GM23338 (cell line): ENCODE results near the gene ENOX1. TPM values are rescaled to one million over a fixed set of nuclear protein-coding genes. Genes with fewer than 3 reads are reported as not detected.

Experiments used
- ATAC-seq: fragments of 200-7000 bp; cut with Tn5 transposase; 3 replicates; pipeline ENCODE4 v1.9.1; 2020
- DNase-seq: peaks from one replicate; pipeline ENCODE4 v3.0.0-alpha.2; 2015; ENCODE audit warnings: low spot score
- H2AFZ ChIP-seq: fragments of 200-600 bp; sonication (generic); 2 replicates; pipeline ENCODE4 v1.8.0; 2016; ENCODE audit warnings: antibody characterized with exemption, mild to moderate bottlenecking, moderate library complexity
- H3F3A ChIP-seq: fragments of 200-600 bp; sonication (generic); replicated peaks from 2 replicates; pipeline ENCODE4 v1.8.0; 2017; ENCODE audit warnings: antibody characterized with exemption, mixed run types, low read depth
- H3K27ac ChIP-seq: fragments of 200-600 bp; sonication (generic); 2 replicates; pipeline ENCODE4 v1.6.1; 2016; ENCODE audit warnings: low read depth
- H3K27me3 ChIP-seq: fragments of 200-600 bp; sonication (generic); 2 replicates; pipeline ENCODE4 v1.8.0; 2016; ENCODE audit warnings: mild to moderate bottlenecking, mixed run types, moderate library complexity; ENCODE audit not compliant: insufficient read depth
- H3K36me3 ChIP-seq: fragments of 200-600 bp; sonication (generic); 2 replicates; pipeline ENCODE4 v1.8.0; 2016; ENCODE audit warnings: mild to moderate bottlenecking; ENCODE audit not compliant: insufficient read depth
- H3K4me1 ChIP-seq: fragments of 200-600 bp; sonication (generic); 2 replicates; pipeline ENCODE4 v1.8.0; 2016; ENCODE audit warnings: mild to moderate bottlenecking, moderate library complexity; ENCODE audit not compliant: insufficient read depth
- H3K4me2 ChIP-seq: fragments of 200-600 bp; sonication (generic); 2 replicates; pipeline ENCODE4 v1.7.1; 2017; ENCODE audit warnings: mixed run types
- H3K4me3 ChIP-seq: fragments of 200-600 bp; sonication (generic); 2 replicates; pipeline ENCODE4 v1.6.1; 2016; ENCODE audit warnings: mixed run types
- H3K79me2 ChIP-seq: fragments of 200-600 bp; sonication (generic); replicated peaks from 2 replicates; pipeline ENCODE4 v1.8.0; 2017; ENCODE audit warnings: mild to moderate bottlenecking; ENCODE audit not compliant: insufficient read depth
- H3K9me2 ChIP-seq: fragments of 200-600 bp; sonication (generic); 2 replicates; pipeline ENCODE4 v1.8.0; 2017; ENCODE audit not compliant: insufficient read depth
- H4K20me1 ChIP-seq: fragments of 200-600 bp; sonication (generic); replicated peaks from 2 replicates; pipeline ENCODE4 v1.8.0; 2017; ENCODE audit warnings: mild to moderate bottlenecking; ENCODE audit not compliant: insufficient read depth
- H3K27ac Mint-ChIP-seq: 2 replicates; pipeline ENCODE4 v1.8.0; 2020; ENCODE audit warnings: inconsistent platforms, mild to moderate bottlenecking, moderate library complexity, mixed read lengths
- H3K27me3 Mint-ChIP-seq: 3 replicates; pipeline ENCODE4 v1.8.0; 2022; ENCODE audit warnings: low read depth, mild to moderate bottlenecking, moderate library complexity, mixed read lengths, inconsistent platforms; ENCODE audit not compliant: insufficient read depth, poor library complexity
- H3K36me3 Mint-ChIP-seq: 3 replicates; pipeline ENCODE4 v1.8.0; 2021; ENCODE audit warnings: low read depth, mild to moderate bottlenecking, inconsistent platforms, moderate library complexity, mixed read lengths
- H3K4me1 Mint-ChIP-seq: 3 replicates; pipeline ENCODE4 v1.8.0; 2020; ENCODE audit warnings: mild to moderate bottlenecking, inconsistent platforms, mixed read lengths
- H3K4me3 Mint-ChIP-seq: 3 replicates; pipeline ENCODE4 v1.8.0; 2021; ENCODE audit warnings: moderate library complexity, mild to moderate bottlenecking, inconsistent platforms, mixed read lengths
- H3K9me3 Mint-ChIP-seq: 3 replicates; pipeline ENCODE4 v1.8.0; 2020; ENCODE audit warnings: moderate library complexity, mild to moderate bottlenecking, inconsistent platforms, mixed read lengths
- ETS1 ChIP-seq: IDR thresholded peaks from 2 replicates; pipeline ENCODE4 v1.6.1; 2016; ENCODE audit warnings: antibody characterized with exemption
- EZH2 ChIP-seq: fragments of 200-600 bp; sonication (generic); IDR thresholded peaks from one replicate; pipeline ENCODE4 v1.8.0; 2017; ENCODE audit warnings: antibody characterized with exemption, mild to moderate bottlenecking, low read depth; ENCODE audit not compliant: unreplicated experiment
- EZH2phosphoT487 ChIP-seq: fragments of 200-600 bp; sonication (generic); IDR thresholded peaks from one replicate; pipeline ENCODE4 v1.8.1; 2018; ENCODE audit warnings: antibody characterized with exemption; ENCODE audit not compliant: unreplicated experiment
- JUNB ChIP-seq: IDR thresholded peaks from one replicate; pipeline ENCODE4 v1.6.1; 2016; ENCODE audit warnings: antibody characterized with exemption; ENCODE audit not compliant: unreplicated experiment
- NANOG ChIP-seq: IDR thresholded peaks from 2 replicates; pipeline ENCODE4 v1.6.1; 2016; ENCODE audit warnings: antibody characterized with exemption, borderline replicate concordance
- POLR2AphosphoS5 ChIP-seq: IDR thresholded peaks from 2 replicates; pipeline ENCODE4 v1.6.1; 2016; ENCODE audit warnings: antibody characterized with exemption, low read depth
- REST ChIP-seq: IDR thresholded peaks from one replicate; pipeline ENCODE4 v1.6.1; 2018; ENCODE audit warnings: antibody characterized with exemption; ENCODE audit not compliant: unreplicated experiment
- STAT1 ChIP-seq: IDR thresholded peaks from one replicate; pipeline ENCODE4 v1.6.1; 2016; ENCODE audit warnings: antibody characterized with exemption; ENCODE audit not compliant: unreplicated experiment
- ZNF114 ChIP-seq: fragments of 250-450 bp; sonication (Bioruptor Pico); IDR thresholded peaks from 2 replicates; pipeline ENCODE4 v1.5.0; 2020; ENCODE audit warnings: mild to moderate bottlenecking, moderate library complexity
- ZNF331 ChIP-seq: fragments of 250-450 bp; sonication (Bioruptor Pico); IDR thresholded peaks from 2 replicates; pipeline ENCODE4 v1.5.0; 2020; ENCODE audit warnings: low read depth, mild to moderate bottlenecking, moderate library complexity
- polyA plus RNA-seq: library from polyadenylated mRNA; unstranded; fragments of >200 nt; fragmentation: Nextera tagmentation; extraction: Ambion mirVana; gene quantifications from 2 replicates; pipeline ENCODE4 v1.2.1, GENCODE V29; 2016
- total RNA-seq: library from RNA; depleted of rRNA; stranded (reverse); fragments of >200 nt; shearing (Covaris generic); gene quantifications from 2 replicates; pipeline ENCODE4 v1.2.3, GENCODE V29; 2014
- TF ChIP-seq, protein P1 (sequence below), 2 experiments: fragments of 200-600 bp in 1 of 2; sonication (generic) in 1 of 2; conservative IDR thresholded peaks; 2 replicates each; pipeline versions ENCODE4 v1.5.1 to v1.6.1; 2016 to 2017; ENCODE audit warnings: antibody characterized with exemption in 2 of 2, low read depth in 2 of 2, mild to moderate bottlenecking in 2 of 2, moderate library complexity in 1 of 2

The ENOX1 gene
- total and polyA plus RNA-seq, 2 experiments from 2014 or later = 0.66 to 0.81 TPM

- TF ChIP-seq, protein P1, sequence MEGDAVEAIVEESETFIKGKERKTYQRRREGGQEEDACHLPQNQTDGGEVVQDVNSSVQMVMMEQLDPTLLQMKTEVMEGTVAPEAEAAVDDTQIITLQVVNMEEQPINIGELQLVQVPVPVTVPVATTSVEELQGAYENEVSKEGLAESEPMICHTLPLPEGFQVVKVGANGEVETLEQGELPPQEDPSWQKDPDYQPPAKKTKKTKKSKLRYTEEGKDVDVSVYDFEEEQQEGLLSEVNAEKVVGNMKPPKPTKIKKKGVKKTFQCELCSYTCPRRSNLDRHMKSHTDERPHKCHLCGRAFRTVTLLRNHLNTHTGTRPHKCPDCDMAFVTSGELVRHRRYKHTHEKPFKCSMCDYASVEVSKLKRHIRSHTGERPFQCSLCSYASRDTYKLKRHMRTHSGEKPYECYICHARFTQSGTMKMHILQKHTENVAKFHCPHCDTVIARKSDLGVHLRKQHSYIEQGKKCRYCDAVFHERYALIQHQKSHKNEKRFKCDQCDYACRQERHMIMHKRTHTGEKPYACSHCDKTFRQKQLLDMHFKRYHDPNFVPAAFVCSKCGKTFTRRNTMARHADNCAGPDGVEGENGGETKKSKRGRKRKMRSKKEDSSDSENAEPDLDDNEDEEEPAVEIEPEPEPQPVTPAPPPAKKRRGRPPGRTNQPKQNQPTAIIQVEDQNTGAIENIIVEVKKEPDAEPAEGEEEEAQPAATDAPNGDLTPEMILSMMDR (conservative IDR thresholded peaks at IDR 0.05; ENCODE audit: low read depth in 2 of 2) = no peak
These were observed 557.3 kb downstream of the ENOX1 start (continued) for GRCh38 chr13:43229506-43229905.

- no peaks in the 10 kb centered on the region for H3K79me2 ChIP-seq
- H3K27ac ChIP-seq = no peak overlapping the region
- no peak overlapping the region for H3K27ac Mint-ChIP-seq
- ATAC-seq (no peak), DNase-seq (no peak)
- no peaks in the 10 kb centered on the region for H3K36me3 ChIP-seq
- H3K36me3 Mint-ChIP-seq = no peaks in the 10 kb centered on the region
- H3K27me3 ChIP-seq = no peaks in the 10 kb centered on the region
- TF ChIP-seq ZNF331 (CRISPR knock-in tag) (no peak), EZH2 (no peak), POLR2AphosphoS5 (no peak), REST (no peak), ETS1 (no peak), ZNF114 (no peak), NANOG (no peak), EZH2phosphoT487 (no peak), JUNB (no peak), STAT1 (no peak)
- TF ChIP-seq, protein P1 (conservative IDR thresholded peaks at IDR 0.05; ENCODE audit: low read depth in 2 of 2) = no peak
- peaks cover 4% of the 10 kb centered on the region for H3K27me3 Mint-ChIP-seq
- H3F3A ChIP-seq = no peaks in the 10 kb centered on the region
- H3K4me3 Mint-ChIP-seq = no peak overlapping the region
- no peak overlapping the region for H3K4me3 ChIP-seq
- peaks cover 15% of the 10 kb centered on the region for H3K9me2 ChIP-seq
- no peaks in the 10 kb centered on the region for H4K20me1 ChIP-seq
- H2AFZ ChIP-seq = no peak overlapping the region
- H3K4me1 Mint-ChIP-seq = peaks cover 3% of the 10 kb centered on the region
- H3K9me3 Mint-ChIP-seq = no peaks in the 10 kb centered on the region
- H3K4me2 ChIP-seq = no peak overlapping the region
- H3K4me1 ChIP-seq = no peaks in the 10 kb centered on the region
These were observed 559.1 kb downstream of the ENOX1 start for GRCh38 chr13:43227721-43228120.
